IMR-90 (cell line): ENCODE data around the gene OR13C5.
"Not testable (repeated sequence)": the region's sequence is repeated elsewhere in the genome, so short reads cannot be mapped to it uniquely, and the experiment has no call there.

ENCODE experiments used
- CTCF ChIP-seq: conservative IDR thresholded peaks from 2 replicates; pipeline ENCODE4 v1.5.1; 2012; ENCODE audit warnings: mild to moderate bottlenecking, low read depth, low read length, improper control_type of control experiment
- POLR2A ChIP-seq: IDR thresholded peaks from 2 replicates; pipeline ENCODE4 v1.6.1; 2012; ENCODE audit warnings: mild to moderate bottlenecking, low read depth, low read length

DNA sequence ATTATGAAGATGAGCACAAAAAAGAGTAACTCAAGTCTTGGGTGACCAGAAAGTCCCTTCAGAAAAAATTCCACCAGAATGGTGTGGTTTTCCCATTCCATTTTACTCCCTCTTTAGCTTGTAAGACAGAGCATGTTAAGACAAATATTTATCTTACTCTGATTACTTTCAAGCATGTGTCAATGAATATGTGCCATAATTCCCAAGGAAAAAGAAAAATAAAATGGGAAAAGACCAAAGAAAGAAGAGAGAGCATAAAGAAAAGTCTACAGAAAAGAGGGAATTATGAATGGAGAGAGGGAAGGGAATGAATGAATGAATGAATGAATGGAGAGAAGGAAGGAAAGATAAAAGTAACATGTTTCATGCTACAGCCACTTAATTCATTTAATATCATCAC is at the start of gene OR13C5:
- not testable (repeated sequence) for TF ChIP-seq CTCF, POLR2A
